DND-41 (cell line): ENCODE measurements around the gene GUCA1A.
"Not testable (repeated sequence)": the region's sequence is repeated elsewhere in the genome, so short reads cannot be mapped to it uniquely, and the experiment has no call there.

ENCODE experiments used
- CTCF ChIP-seq: IDR thresholded peaks from 2 replicates; pipeline ENCODE4 v1.5.1; 2012; ENCODE audit warnings: borderline replicate concordance, low read length, moderate library complexity, mild to moderate bottlenecking; ENCODE audit not compliant: poor library complexity, severe bottlenecking; ENCODE audit errors: extremely low read depth
- EZH2 ChIP-seq: IDR thresholded peaks from 3 replicates; pipeline ENCODE4 v1.6.1; 2012; ENCODE audit warnings: borderline replicate concordance, low read depth, mild to moderate bottlenecking, moderate library complexity, low read length, inconsistent platforms; ENCODE audit not compliant: severe bottlenecking

GRCh38 chr6:42169780-42170179 lies 3.4 kb upstream of the GUCA1A start:
- not testable (repeated sequence) for TF ChIP-seq CTCF, EZH2
